ENCODE results near the gene S100PBP. TPM values are rescaled to one million over a fixed set of nuclear protein-coding genes. Genes with fewer than 3 reads are reported as not detected.

The S100PBP gene
- 10 to 100 TPM in 1 of 3 donors, 1 to 10 TPM in 2; 2.9 to 11.7 (median 8.7) TPM for polyA plus RNA-seq

DNA sequence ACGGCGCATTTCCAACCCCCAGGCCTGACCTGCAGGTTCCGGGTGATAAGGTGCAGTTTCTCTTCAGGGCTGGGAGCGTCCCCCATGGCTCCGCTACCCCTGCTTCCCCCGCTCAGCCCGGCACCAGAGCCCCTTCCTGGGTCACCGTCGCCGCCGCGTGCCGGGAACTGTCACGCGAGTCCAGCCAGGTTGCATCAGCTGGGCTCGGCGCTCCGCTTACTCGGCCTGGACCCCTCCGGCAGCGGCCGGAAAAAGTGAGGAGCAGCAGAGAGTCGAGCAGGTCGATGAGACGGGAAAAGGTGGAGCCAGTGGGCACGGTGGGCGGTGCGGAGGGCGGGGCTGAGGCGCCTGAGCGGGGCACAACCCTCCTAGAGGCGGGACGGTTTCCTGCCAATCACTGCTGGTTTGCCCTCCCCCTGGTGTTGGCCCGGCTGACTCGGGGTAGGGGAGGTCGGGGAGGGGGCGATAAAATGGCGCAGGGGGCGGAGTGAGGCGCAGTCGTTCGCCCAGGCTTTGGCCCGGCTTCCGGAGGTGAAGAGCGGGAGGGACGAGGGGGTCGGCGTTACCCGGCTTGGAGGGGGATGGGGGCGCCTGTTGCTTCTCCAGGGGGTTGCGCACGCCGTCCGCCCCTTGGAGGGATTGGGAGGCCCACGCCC, at the start of gene S100PBP, which contains the start of gene YARS1:
S100PBP (plus strand) TSS at position 495 of the 656 bp plus-strand sequence. CDS start 8,447 bp downstream, outside the sequence.
YARS1 (minus strand) TSS at position 200 of the 656 bp plus-strand sequence; CDS start at position 86, 114 bp downstream.
- H3K27ac ChIP-seq (ENCODE audit: low read depth, low read length), result peak within 1 kb of the TSS; percentile 82
- 0 to 1% (median 0%) methylated on average over 48 to 55 of the region's 55 CpGs for WGBS, 3 donors

GRCh38 chr1:32768110-32768850, 49.2 kb upstream of the S100PBP start:
- no peak overlapping the region for H3K27ac ChIP-seq (ENCODE audit: low read depth, low read length)
- WGBS, 3 donors, result 82 to 84% (median 83%) methylated on average over 16 of the region's 16 CpGs

DNA sequence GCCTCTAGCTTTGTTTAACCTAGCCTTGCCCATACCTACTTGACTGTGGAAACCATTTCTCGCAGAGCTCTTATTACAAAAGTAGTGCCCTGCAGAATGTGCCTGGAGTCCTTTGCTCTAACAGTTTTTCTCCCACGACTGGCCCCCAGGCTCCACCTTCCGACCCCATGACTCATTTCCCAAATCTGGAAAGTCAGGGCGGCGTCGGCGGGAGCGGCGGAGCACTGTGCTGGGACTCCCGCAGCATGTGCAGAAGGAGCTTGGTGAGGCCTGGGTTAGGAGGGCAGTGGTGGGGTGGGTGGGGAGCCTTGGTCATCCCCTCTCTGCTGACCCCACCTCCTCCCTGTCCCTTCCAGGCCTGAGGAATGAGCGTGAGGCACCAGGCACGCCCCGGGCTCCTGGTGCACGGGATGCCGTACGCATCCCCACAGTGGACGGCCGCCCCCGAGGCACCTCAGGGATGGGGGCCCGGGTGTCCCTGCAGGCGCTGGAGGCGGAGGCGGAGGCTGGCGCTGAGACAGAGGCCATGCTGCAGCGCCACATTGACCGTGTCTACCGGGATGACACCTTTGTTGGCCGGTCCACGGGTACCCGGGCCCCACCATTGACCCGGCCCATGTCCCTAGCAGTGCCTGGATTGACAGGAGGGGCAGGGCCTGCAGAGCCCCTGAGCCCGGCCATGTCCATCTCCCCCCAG, 47.8 kb upstream of the S100PBP start:
- WGBS, 3 donors, result 84 to 89% (median 85%) methylated on average over 29 to 32 of the region's 32 CpGs
- no peak overlapping the region for H3K27ac ChIP-seq (ENCODE audit: low read depth, low read length)

DNA sequence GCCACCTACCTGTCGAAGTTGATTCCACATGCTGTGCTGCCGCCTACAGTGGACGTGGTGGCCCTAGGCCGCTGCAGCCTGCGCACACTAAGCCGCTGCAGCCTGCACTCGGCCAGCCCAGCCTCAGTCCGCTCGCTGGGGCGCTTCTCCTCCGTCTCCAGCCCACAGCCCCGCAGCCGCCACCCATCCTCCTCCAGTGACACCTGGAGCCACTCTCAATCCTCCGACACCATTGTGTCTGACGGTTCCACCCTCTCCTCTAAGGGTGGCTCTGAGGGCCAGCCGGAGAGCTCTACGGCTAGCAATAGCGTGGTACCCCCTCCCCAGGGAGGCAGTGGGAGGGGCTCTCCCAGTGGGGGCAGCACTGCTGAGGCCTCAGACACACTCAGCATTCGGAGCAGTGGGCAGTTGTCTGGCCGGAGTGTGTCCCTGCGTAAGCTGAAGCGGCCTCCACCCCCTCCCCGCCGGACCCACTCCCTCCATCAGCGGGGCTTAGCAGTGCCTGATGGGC, 47.2 kb upstream of the S100PBP start:
- H3K27ac ChIP-seq (ENCODE audit: low read depth, low read length), result no peak overlapping the region
- 90 to 94% (median 94%) methylated on average over 25 of the region's 25 CpGs for WGBS, 3 donors

DNA sequence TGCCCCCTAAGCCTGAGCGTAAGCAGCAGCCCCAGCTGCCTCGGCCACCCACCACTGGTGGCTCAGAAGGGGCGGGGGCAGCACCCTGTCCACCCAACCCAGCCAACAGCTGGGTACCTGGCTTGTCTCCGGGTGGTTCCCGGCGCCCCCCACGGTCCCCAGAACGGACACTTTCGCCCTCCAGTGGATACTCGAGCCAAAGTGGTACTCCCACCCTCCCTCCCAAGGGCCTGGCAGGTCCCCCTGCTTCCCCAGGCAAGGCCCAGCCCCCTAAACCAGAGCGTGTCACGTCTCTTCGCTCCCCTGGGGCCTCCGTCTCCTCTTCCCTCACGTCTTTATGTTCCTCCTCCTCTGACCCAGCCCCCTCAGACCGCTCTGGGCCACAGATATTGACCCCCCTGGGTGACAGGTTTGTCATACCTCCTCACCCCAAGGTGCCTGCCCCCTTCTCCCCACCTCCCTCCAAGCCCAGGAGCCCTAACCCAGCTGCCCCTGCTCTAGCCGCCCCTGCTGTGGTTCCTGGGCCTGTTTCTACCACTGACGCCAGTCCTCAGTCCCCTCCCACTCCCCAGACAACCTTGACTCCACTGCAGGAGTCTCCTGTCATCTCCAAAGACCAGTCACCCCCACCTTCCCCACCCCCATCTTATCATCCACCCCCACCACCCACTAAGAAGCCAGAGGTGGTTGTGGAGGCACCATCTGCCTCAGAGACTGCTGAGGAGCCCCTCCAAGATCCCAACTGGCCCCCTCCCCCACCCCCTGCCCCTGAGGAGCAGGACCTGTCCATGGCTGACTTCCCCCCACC, 46.5 kb upstream of the S100PBP start:
- WGBS, 3 donors, result 81 to 89% (median 86%) methylated on average over 18 of the region's 18 CpGs
- H3K27ac ChIP-seq (ENCODE audit: low read depth, low read length), result no peak overlapping the region

DNA sequence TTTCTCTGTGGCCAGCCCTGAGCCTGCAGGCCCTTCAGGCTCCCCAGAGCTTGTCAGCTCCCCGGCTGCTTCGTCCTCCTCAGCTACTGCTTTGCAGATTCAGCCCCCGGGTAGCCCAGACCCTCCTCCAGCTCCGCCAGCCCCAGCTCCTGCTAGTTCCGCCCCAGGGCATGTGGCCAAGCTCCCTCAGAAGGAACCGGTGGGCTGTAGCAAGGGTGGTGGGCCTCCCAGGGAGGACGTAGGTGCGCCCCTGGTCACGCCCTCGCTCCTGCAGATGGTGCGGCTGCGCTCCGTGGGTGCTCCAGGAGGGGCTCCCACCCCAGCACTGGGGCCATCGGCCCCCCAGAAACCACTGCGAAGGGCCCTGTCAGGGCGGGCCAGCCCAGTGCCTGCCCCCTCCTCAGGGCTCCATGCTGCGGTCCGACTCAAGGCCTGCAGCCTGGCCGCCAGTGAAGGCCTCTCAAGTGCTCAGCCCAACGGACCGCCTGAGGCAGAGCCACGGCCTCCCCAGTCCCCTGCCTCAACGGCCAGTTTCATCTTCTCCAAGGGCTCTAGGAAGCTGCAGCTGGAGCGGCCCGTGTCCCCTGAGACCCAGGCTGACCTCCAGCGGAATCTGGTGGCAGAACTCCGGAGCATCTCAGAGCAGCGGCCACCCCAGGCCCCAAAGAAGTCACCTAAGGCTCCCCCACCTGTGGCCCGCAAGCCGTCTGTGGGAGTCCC, 45.7 kb upstream of the S100PBP start:
- 83 to 87% (median 84%) methylated on average over 29 to 30 of the region's 30 CpGs for WGBS, 3 donors
- H3K27ac ChIP-seq (ENCODE audit: low read depth, low read length), result no peak overlapping the region

DNA sequence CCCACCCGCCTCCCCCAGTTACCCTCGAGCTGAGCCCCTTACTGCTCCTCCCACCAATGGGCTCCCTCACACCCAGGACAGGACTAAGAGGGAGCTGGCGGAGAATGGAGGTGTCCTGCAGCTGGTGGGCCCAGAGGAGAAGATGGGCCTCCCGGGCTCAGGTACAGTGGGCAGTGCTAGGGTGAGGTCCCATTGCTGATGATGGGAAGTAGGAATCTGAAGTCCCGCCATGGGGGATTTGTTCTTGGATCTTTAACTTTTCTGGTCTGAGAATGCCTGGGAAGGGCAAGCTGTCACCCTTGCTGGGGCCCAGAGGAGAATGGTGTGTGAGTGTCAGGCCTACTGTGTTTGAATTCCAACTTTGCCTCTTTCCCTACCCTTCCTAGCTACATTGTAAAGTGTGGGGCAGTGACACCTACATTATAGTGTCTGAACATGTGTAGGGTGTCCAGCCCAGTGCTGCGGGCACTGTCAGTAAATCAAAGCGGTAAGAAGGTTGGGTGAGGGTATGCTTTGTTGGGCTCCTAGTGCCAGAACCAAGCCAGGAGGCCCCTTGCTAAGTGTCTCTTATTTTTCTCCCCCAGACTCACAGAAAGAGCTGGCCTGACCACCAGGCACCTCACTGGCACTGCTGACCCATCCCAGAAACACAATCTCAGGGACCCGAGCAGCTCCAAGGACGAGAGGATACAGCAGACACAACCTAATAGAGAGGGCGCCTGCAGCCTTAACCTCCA, 45.0 kb upstream of the S100PBP start:
- WGBS, 3 donors, result 80 to 90% (median 90%) methylated on average over 8 to 10 of the region's 10 CpGs
- H3K27ac ChIP-seq (ENCODE audit: low read depth, low read length), result no peak overlapping the region

DNA sequence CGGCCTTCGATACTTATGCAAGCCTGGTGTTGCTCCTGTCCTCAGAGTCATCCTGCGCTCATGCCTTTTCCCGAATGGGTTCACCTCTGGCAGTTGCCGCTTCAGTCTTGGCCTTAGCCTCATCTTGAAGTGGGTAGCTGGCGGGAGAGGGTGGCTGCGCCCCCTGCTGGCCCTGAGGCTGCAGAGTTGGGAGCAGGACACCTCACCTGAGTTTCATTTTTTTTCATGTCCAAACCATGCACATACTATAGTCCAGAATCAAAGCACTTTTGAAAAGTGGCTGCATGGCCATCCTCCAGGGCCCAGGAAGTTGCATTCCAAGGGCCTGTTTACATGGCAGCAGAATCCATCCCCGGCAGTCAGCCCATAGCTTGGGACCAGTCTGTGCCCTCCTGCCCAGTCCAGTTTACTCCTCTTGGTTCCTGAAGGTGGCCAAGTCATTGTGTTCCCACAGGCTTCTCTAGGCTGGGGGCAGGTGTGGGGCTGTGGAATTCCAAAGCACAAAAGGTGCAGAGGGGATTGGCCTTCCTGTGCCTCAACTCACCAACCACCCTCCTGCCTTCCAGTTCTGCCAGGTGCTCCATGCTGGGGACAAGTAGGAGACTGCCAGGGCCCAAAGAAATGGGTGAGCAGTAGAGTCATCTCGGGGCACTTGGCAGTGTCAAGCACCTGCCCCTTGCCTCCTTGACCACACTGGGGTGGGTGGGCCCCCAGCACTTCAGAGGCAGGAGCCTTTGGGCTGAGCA, 44.3 kb upstream of the S100PBP start:
- H3K27ac ChIP-seq (ENCODE audit: low read depth, low read length), result no peak overlapping the region
- 21 to 39% (median 35%) methylated on average over 9 of the region's 9 CpGs for WGBS, 3 donors

- 72 to 89% (median 78%) methylated on average over 7 of the region's 7 CpGs for WGBS, 3 donors
- H3K27ac ChIP-seq (ENCODE audit: low read depth, low read length), result no peak overlapping the region
Observed at GRCh38 chr1:32773764-32774463, 43.5 kb upstream of the S100PBP start.

DNA sequence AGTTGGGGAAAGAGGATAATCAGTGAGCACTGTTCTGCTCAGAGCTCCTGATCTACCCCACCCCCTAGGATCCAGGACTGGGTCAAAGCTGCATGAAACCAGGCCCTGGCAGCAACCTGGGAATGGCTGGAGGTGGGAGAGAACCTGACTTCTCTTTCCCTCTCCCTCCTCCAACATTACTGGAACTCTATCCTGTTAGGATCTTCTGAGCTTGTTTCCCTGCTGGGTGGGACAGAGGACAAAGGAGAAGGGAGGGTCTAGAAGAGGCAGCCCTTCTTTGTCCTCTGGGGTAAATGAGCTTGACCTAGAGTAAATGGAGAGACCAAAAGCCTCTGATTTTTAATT, 43.0 kb upstream of the S100PBP start:
- no peak overlapping the region for H3K27ac ChIP-seq (ENCODE audit: low read depth, low read length)

DNA sequence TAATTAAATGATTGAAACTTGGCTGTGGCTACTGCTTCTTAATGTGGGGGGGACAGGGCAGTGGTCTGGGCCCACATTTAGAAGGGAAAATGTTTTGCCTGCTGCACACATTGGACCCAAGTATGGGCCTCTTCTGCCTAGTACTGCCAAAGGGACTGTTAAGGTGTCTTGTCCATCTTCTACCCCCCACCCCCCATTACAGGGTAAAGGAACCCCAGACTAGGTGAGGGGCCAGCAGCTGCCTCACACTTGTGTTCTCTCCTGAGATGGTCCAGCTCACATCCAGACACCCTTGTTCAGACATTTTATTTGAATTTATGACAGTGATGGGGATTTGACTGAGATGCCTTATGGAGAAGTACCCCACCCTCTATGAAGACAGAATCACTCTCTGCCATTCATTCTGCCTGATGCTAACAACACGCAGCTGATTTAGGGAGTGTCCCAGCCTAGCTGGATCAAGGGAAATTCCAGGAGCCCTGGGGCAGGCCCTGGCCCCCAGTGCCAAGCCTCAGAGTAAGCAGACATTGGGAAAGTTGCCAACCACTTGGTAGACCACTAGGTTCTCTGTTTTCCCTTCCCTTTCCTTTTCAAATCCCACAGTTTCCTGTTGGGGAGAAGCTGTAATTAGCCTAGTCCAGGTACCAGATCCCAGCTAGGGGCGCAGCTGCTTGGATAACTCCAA, 42.4 kb upstream of the S100PBP start:
- 35 to 71% (median 38%) methylated on average over 2 of the region's 2 CpGs for WGBS, 3 donors
- H3K27ac ChIP-seq (ENCODE audit: low read depth, low read length), result no peak overlapping the region

DNA sequence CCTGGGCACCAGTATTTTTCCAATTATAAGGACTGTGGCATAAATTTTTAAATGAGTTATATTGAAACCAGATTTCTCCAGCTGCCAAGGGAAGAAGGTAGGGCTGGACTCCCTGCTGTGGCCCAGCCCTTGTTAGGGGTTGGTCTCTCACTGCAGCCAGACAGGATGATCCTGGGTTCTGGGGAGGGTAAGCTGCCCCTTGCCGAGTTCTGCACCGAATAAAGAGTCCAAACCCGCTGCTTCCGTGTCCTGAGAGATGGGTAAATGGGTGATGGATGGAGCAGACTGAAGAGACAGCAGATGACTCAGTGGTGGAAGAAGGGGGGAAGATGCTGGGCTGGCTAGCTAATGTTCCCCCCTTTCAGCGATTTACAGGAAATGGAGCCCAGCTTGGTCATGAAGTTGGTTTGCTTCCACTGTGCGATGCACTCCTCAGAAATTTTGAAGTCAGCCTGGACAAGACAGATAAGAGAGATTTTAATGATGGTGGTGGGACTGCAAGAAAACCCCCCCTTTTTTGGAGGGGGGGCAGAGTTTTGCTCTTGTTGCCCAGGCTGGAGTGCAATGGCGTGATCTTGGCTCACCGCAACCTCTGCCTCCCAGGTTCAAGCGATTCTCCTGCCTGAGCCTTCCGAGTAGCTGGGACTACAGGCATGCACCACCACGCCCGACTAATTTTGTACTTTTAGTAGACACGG, 41.7 kb upstream of the S100PBP start:
- no peak overlapping the region for H3K27ac ChIP-seq (ENCODE audit: low read depth, low read length)
- 75 to 84% (median 78%) methylated on average over 13 of the region's 13 CpGs for WGBS, 3 donors

GRCh38 chr1:32779242-32779641, 38.2 kb upstream of the S100PBP start:
- no peak overlapping the region for H3K27ac ChIP-seq (ENCODE audit: low read depth, low read length)
- 87 to 93% (median 90%) methylated on average over 5 of the region's 5 CpGs for WGBS, 3 donors

- H3K27ac ChIP-seq (ENCODE audit: low read depth, low read length), result no peak overlapping the region
- 79 to 93% (median 84%) methylated on average over 8 of the region's 8 CpGs for WGBS, 3 donors
Observed at GRCh38 chr1:32780005-32780404, 37.4 kb upstream of the S100PBP start.

Data from adipose tissue (tissue), 3 donors.